ENCODE measurements around the gene ST3GAL5. TPM values are rescaled to one million over a fixed set of nuclear protein-coding genes. Genes with fewer than 3 reads are reported as not detected.

The ST3GAL5 gene
- total RNA-seq, 4 donors from 2014 or later, result 139 to 199 (median 156) TPM

DNA sequence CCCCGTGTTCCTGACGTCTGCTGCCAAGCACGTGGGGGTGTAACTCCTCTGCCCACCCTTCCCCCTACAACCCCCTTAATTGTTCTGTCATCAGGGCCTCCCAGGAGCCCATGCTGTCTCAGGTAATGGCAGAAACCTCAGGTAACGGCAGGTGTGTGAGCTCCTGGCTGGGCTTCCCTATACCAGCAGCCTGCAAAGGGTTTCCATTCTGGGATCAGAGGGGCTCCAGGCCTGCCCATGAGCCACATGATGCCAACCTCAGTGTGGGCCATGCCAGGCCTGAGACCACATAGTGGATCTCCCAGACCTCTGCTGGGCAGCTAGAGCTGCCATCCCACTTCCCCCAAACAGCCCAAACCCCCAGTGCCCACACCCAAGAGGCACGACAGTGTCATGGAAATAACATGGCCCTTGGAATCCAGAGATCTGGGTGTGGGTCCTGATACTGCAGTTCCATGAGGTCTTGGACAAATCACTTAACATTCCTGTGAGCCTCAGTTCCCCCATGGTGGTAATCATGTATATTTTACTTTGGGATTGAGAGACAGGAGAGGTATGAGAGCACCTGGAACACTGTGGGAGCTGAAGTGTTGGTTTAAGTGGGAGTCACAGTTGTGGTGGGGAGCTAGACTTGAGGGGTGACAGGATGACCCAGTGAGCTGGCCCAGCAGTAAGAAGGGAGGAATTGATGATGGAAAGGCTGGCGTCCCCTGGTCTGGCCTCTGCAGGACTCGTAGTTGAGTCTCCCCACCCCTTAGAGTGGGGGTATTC is 75.4 kb downstream of the ST3GAL5 start:
- H3K9me3 ChIP-seq, result no peaks in the 10 kb centered on the region

DNA sequence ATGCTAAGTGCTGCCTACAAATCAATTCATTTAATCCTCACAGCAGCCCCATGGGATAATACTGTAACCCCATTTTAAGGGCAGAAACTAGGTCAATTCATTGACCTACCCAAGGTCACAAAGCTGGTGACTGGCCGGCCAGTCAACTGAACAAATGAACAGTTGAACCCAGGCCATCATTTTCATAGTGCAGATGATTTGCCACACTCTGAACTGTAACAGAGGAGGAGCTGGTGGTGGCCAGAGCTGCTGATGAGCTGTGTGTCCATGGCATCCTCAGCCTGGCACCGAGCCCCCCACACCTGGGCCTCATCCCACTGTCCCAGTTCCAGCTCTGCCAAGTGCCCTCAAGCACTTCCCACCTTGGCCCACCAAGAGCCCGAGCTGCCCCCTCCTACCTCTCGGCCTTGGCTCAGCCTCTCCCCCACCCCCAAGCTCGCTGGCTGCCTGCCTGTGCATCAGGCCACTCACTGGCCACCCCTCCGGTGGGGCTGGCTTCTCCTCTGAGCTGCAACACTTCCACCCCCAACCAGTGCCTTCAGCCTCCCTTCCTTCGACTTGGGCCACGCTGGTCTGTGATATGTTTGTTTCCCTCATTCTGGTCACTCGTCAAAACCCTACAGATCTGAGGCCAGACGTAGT is 76.6 kb downstream of the ST3GAL5 start:
- Histone ChIP-seq H3K27me3 (no peaks in the 10 kb centered on the region), H3K27ac (peak overlapping the region; percentile 78 to 95 (median 89)), H3K36me3 (no peaks in the 10 kb centered on the region), H3K9me3 (no peaks in the 10 kb centered on the region), H3K4me1 (peaks cover 45 to 57% of the 10 kb centered on the region in 2 donors), H3K4me3 (replicated peaks in 1 of 3) (no peak overlapping the region)
- TF ChIP-seq, protein P1, sequence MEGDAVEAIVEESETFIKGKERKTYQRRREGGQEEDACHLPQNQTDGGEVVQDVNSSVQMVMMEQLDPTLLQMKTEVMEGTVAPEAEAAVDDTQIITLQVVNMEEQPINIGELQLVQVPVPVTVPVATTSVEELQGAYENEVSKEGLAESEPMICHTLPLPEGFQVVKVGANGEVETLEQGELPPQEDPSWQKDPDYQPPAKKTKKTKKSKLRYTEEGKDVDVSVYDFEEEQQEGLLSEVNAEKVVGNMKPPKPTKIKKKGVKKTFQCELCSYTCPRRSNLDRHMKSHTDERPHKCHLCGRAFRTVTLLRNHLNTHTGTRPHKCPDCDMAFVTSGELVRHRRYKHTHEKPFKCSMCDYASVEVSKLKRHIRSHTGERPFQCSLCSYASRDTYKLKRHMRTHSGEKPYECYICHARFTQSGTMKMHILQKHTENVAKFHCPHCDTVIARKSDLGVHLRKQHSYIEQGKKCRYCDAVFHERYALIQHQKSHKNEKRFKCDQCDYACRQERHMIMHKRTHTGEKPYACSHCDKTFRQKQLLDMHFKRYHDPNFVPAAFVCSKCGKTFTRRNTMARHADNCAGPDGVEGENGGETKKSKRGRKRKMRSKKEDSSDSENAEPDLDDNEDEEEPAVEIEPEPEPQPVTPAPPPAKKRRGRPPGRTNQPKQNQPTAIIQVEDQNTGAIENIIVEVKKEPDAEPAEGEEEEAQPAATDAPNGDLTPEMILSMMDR (IDR thresholded peaks at IDR 0.05), result no peak
- TF ChIP-seq POLR2A (IDR thresholded peaks at IDR 0.05), result peak in 1 of 2 donors; percentile 33
- WGBS, 2 donors, result 48 to 64% methylated on average over 8 to 10 of the region's 10 CpGs
- intact Hi-C loops (cut with DNase I), result loop anchor here (5.0 to 10.0 kb wide), 2 partner anchors 85 to 177 kb away; no protein-coding TSS in a partner anchor
- peak; percentile 79 to 86 for DNase-seq

More for the DNA sequence above, 75.4 kb downstream of the ST3GAL5 start:
- Histone ChIP-seq H3K27me3 (no peaks in the 10 kb centered on the region), H3K36me3 (no peaks in the 10 kb centered on the region), H3K4me3 (replicated peaks in 1 of 3) (no peak overlapping the region), H3K4me1 (peaks cover 45 to 57% of the 10 kb centered on the region in 2 donors), H3K27ac (peak overlapping the region; percentile 1 to 95 (median 89))
- WGBS, 2 donors, result 90 to 91% methylated on average over 6 to 7 of the region's 7 CpGs
- DNase-seq, result no peak
- intact Hi-C loops (cut with DNase I), result loop anchor here (5.0 to 10.0 kb wide), 2 partner anchors 86 to 179 kb away; no protein-coding TSS in a partner anchor
- TF ChIP-seq POLR2A (IDR thresholded peaks at IDR 0.05), result no peak

DNA sequence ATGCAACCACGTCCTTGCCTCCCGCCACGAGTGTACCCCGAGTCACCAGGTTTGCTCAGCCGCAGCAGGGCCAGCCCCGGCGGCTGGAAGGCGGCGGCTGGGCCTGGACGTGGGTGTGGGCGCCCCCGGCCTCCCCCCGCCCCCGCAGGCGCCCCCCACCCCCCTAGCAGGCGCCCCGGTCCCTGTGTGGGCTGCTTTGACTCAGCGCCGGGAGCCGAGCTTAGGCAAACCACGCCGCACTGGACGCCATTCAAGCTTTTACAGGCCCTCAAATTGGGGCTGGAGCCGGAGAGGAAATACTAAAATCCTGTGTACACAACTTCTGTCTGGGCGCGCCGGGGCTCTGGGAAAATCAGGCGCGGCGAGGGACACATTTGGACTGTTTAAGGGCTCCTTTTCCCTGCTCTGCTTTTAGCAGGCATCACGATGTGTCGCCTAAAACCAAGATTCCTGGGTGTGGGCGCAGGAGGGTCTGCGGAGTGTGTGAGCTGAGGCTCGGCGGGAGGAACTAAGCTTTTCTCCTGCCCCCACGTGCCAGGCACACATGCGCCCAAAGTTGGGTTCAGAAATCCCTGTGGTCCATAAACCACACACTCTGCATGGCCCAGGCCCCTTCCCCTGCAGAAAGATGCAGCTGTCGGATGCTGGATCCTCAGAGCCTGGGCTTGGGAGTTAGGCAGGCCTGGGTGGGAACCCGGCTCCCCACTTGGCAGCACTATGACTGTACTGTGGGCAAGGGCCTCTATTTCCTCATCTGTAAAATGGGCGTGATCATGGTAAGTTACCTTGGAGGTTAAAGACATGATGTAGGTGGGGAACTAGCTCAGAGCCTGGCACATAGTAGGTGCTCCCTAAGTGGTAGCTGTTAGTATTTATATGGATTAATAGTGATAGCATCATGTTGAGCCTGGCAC is 77.4 kb downstream of the ST3GAL5 start:
- Histone ChIP-seq H3K4me1 (peaks cover 45 to 57% of the 10 kb centered on the region in 2 donors), H3K27ac (peak overlapping the region; percentile 78 to 95 (median 89)), H3K36me3 (no peaks in the 10 kb centered on the region), H3K9me3 (no peaks in the 10 kb centered on the region), H3K4me3 (replicated peaks in 1 of 3) (no peak overlapping the region), H3K27me3 (no peaks in the 10 kb centered on the region)
- intact Hi-C loops (cut with DNase I), result loop anchor here (5.0 to 10.0 kb wide), 2 partner anchors 84 to 177 kb away; no protein-coding TSS in a partner anchor
- peak; percentile 76 to 85 for DNase-seq
- TF ChIP-seq, protein P1 (IDR thresholded peaks at IDR 0.05), result no peak
- peak in 1 of 2 donors; percentile 32 for TF ChIP-seq POLR2A (IDR thresholded peaks at IDR 0.05)
- WGBS, 2 donors, result 35 to 44% methylated on average over 14 to 24 of the region's 41 CpGs

DNA sequence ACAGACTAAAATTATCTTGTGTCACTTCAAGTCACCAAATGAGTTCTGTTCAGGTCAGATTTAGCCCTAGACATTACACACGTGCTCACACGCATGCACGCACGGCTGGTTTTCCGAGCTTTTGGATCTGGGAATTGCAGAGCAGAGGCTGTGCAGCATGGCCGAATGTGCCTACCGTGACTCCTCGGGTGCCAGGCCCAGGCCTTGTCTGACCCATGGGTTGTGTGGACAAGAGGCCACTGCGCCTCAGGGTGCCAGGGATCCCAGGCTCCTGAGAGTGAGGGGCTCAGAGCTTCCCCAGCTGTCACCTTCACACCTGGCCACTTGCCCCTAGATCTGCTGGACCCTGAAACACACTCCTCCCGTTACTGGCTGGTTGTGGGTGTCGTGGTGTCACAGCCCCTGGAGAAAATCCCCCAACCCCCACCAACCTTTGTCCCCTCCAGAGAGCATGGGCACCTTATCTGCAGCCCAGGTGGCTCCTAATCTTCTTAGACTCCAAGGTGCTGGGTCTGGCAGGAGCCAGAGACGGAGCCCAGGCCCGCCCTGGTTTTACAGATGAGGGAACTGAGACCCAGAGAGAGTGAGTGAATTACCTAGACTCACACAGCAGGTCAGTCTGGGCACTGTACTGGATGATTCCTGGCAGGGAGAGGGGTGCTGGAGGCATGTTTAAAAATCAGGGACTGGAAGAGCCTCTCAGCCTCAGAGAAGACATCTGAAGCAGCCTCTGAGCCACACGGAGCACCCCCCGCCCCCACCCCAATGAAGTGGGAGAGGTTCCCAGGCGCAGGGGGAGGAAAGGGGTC is 78.2 kb downstream of the ST3GAL5 start:
- Histone ChIP-seq H3K4me1 (peaks cover 45 to 54% of the 10 kb centered on the region in 2 donors), H3K36me3 (no peaks in the 10 kb centered on the region), H3K4me3 (replicated peaks in 1 of 3) (no peak overlapping the region), H3K27ac (peak overlapping the region; percentile 78 to 95 (median 89)), H3K9me3 (no peaks in the 10 kb centered on the region), H3K27me3 (no peaks in the 10 kb centered on the region)
- TF ChIP-seq, protein P1 (IDR thresholded peaks at IDR 0.05), result peak in 1 of 6 experiments; percentile 2
- TF ChIP-seq POLR2A (IDR thresholded peaks at IDR 0.05), result peak in 1 of 2 donors; percentile 50
- intact Hi-C loops (cut with DNase I), result loop anchor here (5.0 to 10.0 kb wide), 2 partner anchors 83 to 176 kb away; no protein-coding TSS in a partner anchor
- WGBS, 2 donors, result 66 to 69% methylated on average over 11 to 12 of the region's 16 CpGs
- peak; percentile 78 to 82 for DNase-seq
